Esophagus (tissue), 2 donors: ENCODE measurements around the gene ZNF541. TPM values are rescaled to one million over a fixed set of nuclear protein-coding genes. Genes with fewer than 3 reads are reported as not detected.

Experiments
- H3K27ac ChIP-seq, 2 donors: one replicate each; pipeline ENCODE4 v1.5.1; 2013; ENCODE audit warnings: low read depth in 2 of 2, mild to moderate bottlenecking in 2 of 2, inconsistent platforms in 1 of 2, low read length in 1 of 2, moderate library complexity in 1 of 2
- H3K27me3 ChIP-seq, 2 donors: one replicate each; pipeline ENCODE4 v1.6.1; 2013; ENCODE audit warnings: low read length in 2 of 2, control low read depth in 1 of 2, mild to moderate bottlenecking in 1 of 2; ENCODE audit not compliant: insufficient read depth in 2 of 2, control insufficient read depth in 1 of 2
- H3K36me3 ChIP-seq, 2 donors: one replicate each; pipeline ENCODE4 v1.6.1; 2013; ENCODE audit warnings: low read length in 1 of 2; ENCODE audit not compliant: control insufficient read depth in 2 of 2, insufficient read depth in 2 of 2
- H3K4me1 ChIP-seq, 2 donors: one replicate each; pipeline ENCODE4 v1.6.1; 2013; ENCODE audit warnings: low read length in 1 of 2; ENCODE audit not compliant: control insufficient read depth in 2 of 2, insufficient read depth in 2 of 2
- H3K4me3 ChIP-seq, 2 donors: one replicate each; pipeline ENCODE4 v1.5.1; 2013; ENCODE audit warnings: low read length in 2 of 2, mild to moderate bottlenecking in 2 of 2, low read depth in 1 of 2, moderate library complexity in 1 of 2
- H3K9me3 ChIP-seq, 2 donors: one replicate each; pipeline ENCODE4 v1.6.1; 2013; ENCODE audit warnings: mild to moderate bottlenecking in 2 of 2, low read depth in 1 of 2, low read length in 1 of 2, moderate library complexity in 1 of 2; ENCODE audit not compliant: control insufficient read depth in 2 of 2, insufficient read depth in 1 of 2
- WGBS, 2 donors: extraction: QIAGEN DNeasy Blood & Tissue Kit; methylation state at CpG; one replicate each; pipeline ENCODE4 v1.1.7; 2013; 5-methylcytosine and 5-hydroxymethylcytosine counted together
- polyA plus RNA-seq, 2 donors: library from polyadenylated mRNA; stranded (reverse); fragments of 200-250 nt; gene quantifications; one replicate each; pipeline ENCODE4 v1.2.3, GENCODE V29; 2013
- donor health status: healthy with polysubstance abuse.
- donor health status: Bipolar disorder and iron deficiency.

The ZNF541 gene, protein sequence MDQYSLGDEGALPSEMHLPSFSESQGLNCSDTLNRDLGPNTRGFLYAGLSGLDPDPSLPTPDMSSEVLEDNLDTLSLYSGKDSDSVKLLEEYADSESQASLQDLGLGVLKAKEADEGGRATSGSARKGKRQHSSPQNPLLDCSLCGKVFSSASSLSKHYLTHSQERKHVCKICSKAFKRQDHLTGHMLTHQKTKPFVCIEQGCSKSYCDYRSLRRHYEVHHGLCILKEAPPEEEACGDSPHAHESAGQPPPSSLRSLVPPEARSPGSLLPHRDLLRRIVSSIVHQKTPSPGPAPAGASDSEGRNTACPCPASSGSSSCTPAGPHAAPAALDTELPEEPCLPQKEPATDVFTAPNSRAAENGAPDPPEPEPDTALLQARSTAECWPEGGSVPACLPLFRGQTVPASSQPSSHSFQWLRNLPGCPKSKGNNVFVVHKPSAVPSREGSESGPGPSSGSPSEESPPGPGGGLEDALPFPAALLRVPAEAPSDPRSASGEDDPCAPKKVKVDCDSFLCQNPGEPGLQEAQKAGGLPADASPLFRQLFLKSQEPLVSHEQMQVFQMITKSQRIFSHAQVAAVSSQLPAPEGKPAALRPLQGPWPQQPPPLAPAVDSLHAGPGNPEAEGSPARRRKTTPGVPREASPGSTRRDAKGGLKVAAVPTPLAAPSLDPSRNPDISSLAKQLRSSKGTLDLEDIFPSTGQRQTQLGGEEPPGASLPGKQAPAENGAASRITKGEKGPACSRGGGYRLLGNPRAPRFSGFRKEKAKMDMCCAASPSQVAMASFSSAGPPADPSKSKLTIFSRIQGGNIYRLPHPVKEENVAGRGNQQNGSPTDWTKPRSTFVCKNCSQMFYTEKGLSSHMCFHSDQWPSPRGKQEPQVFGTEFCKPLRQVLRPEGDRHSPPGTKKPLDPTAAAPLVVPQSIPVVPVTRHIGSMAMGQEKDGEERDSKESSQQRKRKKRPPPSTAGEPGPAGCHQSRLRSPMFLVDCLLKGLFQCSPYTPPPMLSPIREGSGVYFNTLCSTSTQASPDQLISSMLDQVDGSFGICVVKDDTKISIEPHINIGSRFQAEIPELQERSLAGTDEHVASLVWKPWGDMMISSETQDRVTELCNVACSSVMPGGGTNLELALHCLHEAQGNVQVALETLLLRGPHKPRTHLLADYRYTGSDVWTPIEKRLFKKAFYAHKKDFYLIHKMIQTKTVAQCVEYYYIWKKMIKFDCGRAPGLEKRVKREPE (N-terminal part only)
- polyA plus RNA-seq: under 1 TPM; 0.06 to 0.14 TPM

DNA sequence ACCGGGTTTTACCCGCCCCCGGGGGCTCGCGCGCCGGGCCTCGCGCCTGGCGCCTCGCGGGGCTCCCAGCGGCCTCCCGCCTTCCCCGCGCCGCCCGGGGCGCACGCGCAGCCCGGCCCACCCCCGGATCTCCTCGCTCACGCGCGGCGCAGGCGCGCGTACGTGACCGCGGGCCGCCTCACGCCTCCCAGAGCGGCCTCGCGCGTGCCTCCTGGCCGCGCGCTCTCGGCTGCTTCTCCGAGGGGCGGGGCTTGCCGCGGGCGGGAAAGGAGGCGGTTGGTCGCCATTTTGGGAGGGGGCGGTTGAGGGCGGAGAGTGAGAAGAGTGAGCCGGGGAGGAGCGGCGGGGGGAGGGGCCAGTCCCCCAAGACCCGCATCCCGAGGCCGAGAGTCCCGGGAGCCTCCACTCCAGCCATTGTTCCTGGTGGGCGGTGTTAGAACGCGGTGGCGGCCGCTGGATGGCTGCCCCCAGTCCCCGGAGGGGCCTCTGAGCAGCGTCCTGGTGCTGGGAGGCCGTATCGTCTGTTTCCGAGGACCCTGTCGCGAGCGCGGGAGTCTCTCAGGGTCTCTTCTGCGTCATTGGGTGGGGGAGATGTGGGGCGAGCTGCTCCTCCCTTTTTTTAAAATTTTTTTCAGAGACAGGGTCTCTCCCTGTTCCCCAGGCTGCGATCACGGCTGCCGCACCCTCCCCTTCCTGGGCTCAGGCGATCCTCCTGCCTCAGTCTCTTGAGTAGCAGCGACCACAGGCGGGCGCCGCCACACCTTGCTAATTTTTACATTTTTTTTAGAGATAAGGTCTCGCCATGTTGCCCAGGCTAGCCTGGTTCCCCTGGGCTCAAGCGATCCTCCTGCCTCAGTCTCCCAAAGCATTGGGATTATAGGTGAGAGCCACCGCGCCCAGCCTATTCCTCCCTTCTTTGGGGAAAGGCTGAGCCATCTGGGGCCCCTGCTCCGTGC is at the start of gene ZNF541:
ZNF541 (minus strand) TSS at position 78 of the 956 bp plus-strand sequence. CDS start 17,292 bp downstream, outside the sequence.
- Histone ChIP-seq H3K27me3 (no peaks in the 10 kb centered on the region), H3K4me1 (peaks cover 3 to 5% of the 10 kb centered on the region in 2 donors), H3K4me3 (peak within 1 kb of the TSS in 1 of 2 donors; percentile 32), H3K27ac (no peak within 1 kb of the TSS), H3K9me3 (no peaks in the 10 kb centered on the region), H3K36me3 (no peaks in the 10 kb centered on the region)
- 21 to 29% methylated on average over 87 to 89 of the region's 89 CpGs for WGBS, 2 donors

DNA sequence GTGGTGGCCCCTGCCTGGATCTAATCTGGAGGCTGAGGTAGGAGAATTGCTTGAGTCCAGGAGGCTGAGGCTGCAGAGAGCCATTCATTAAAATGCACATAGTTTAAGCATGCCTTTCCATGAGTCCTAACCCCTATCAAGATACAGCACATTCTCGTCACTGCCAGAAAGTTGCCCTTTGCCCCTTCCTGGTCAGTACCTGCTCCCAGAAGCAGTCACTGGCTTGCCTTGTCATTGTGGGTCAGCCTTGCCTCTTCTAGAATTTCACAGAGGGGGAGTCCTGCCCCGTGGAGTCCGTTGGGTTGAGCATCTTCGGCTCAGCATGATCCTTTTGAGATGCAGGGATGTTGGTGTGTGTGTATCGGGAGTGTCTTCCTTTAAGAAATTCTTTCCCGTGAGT is 46.8 kb upstream of the ZNF541 start:
- Histone ChIP-seq H3K36me3 (peaks cover 0 to 8% of the 10 kb centered on the region in 2 donors), H3K27ac (no peak overlapping the region), H3K27me3 (no peaks in the 10 kb centered on the region), H3K9me3 (no peaks in the 10 kb centered on the region), H3K4me1 (peaks cover 8 to 11% of the 10 kb centered on the region in 2 donors), H3K4me3 (no peak overlapping the region)
- WGBS, 2 donors: 60 to 75% methylated on average over 6 of the region's 6 CpGs

DNA sequence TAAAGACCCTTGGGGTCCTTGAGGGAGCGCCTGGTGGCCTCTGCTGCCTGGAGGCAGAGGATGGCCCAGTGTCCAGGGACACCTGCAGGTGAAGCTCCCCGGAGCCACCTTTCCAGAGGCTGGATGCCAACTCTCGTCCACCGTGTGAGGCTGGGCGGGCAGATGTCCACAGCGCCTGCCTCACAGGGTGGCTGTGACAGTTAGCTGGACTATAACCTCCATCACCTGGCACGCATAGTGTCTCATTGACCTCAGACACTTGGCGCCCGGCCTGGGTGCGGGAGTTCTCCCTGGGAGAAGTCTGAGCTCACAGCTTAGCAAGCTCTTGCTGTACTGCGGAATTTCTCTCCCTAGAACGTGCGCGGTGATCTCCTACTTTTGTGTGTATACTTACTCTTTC is 45.8 kb upstream of the ZNF541 start:
- 65 to 69% methylated on average over 14 of the region's 14 CpGs for WGBS, 2 donors
- Histone ChIP-seq H3K27ac (peak overlapping the region in 1 of 2 donors; percentile 7), H3K4me3 (no peak overlapping the region), H3K36me3 (peaks cover 0 to 8% of the 10 kb centered on the region in 2 donors), H3K4me1 (peaks cover 5 to 8% of the 10 kb centered on the region in 2 donors), H3K9me3 (no peaks in the 10 kb centered on the region), H3K27me3 (no peaks in the 10 kb centered on the region)

GRCh38 chr19:47615714-47616113 is 42.8 kb upstream of the ZNF541 start:
- no peaks in the 10 kb centered on the region for H3K27me3 ChIP-seq
- H3K27ac ChIP-seq: no peak overlapping the region
- peaks cover 0 to 8% of the 10 kb centered on the region in 2 donors for H3K36me3 ChIP-seq
- 85 to 87% methylated on average over 7 of the region's 7 CpGs for WGBS, 2 donors
- no peak overlapping the region for H3K4me3 ChIP-seq
- H3K4me1 ChIP-seq: peaks cover 2 to 4% of the 10 kb centered on the region in 2 donors
- no peaks in the 10 kb centered on the region for H3K9me3 ChIP-seq

- no peaks in the 10 kb centered on the region for H3K27me3 ChIP-seq
- peaks cover 0 to 8% of the 10 kb centered on the region in 2 donors for H3K36me3 ChIP-seq
- no peak overlapping the region for H3K27ac ChIP-seq
- H3K4me3 ChIP-seq: no peak overlapping the region
- H3K4me1 ChIP-seq: peaks cover 2% of the 10 kb centered on the region in 2 donors
- no peaks in the 10 kb centered on the region for H3K9me3 ChIP-seq
- 81 to 86% methylated on average over 7 of the region's 7 CpGs for WGBS, 2 donors
Measured at GRCh38 chr19:47615230-47615629, 42.3 kb upstream of the ZNF541 start.

GRCh38 chr19:47614559-47614958 is 41.6 kb upstream of the ZNF541 start:
- 96 to 98% methylated on average over 10 of the region's 10 CpGs for WGBS, 2 donors
- H3K9me3 ChIP-seq: no peaks in the 10 kb centered on the region
- peaks cover 2% of the 10 kb centered on the region in 2 donors for H3K4me1 ChIP-seq
- no peak overlapping the region for H3K4me3 ChIP-seq
- H3K36me3 ChIP-seq: peaks cover 0 to 8% of the 10 kb centered on the region in 2 donors
- H3K27me3 ChIP-seq: no peaks in the 10 kb centered on the region
- no peak overlapping the region for H3K27ac ChIP-seq

DNA sequence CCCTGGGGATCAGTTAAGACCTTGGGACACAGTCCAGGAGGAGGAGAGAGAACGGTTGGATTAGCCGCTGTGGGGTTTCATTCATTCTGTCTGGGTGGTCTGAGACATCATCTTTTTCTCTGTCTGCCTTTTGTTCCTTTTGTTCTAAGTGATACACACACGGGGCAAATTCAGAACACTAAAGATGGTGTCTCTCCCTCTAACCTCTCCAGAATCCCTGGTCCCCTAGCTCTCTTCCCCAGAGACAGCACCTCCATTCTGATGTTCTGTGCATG is 41.0 kb upstream of the ZNF541 start:
- peaks cover 2% of the 10 kb centered on the region in 2 donors for H3K4me1 ChIP-seq
- H3K9me3 ChIP-seq: no peaks in the 10 kb centered on the region
- 49 to 51% methylated on average over 3 of the region's 3 CpGs for WGBS, 2 donors
- no peaks in the 10 kb centered on the region for H3K27me3 ChIP-seq
- H3K36me3 ChIP-seq: peaks cover 0 to 8% of the 10 kb centered on the region in 2 donors
- H3K4me3 ChIP-seq: no peak overlapping the region
- H3K27ac ChIP-seq: no peak overlapping the region

GRCh38 chr19:47613165-47614020 is 40.4 kb upstream of the ZNF541 start:
- H3K4me3 ChIP-seq: no peak overlapping the region
- no peaks in the 10 kb centered on the region for H3K9me3 ChIP-seq
- H3K27ac ChIP-seq: peak overlapping the region; percentile 22 to 54
- peaks cover 0 to 7% of the 10 kb centered on the region in 2 donors for H3K36me3 ChIP-seq
- no peaks in the 10 kb centered on the region for H3K27me3 ChIP-seq
- 61 to 64% methylated on average over 14 of the region's 14 CpGs for WGBS, 2 donors
- peaks cover under 1 to 2% of the 10 kb centered on the region in 2 donors for H3K4me1 ChIP-seq
